ENCODE results near the gene ZNF205. TPM values are rescaled to one million over a fixed set of nuclear protein-coding genes. Genes with fewer than 3 reads are reported as not detected.

ZNF205 gene
- total RNA-seq, 1 experiment from 2014 or later: 12.1 TPM

DNA sequence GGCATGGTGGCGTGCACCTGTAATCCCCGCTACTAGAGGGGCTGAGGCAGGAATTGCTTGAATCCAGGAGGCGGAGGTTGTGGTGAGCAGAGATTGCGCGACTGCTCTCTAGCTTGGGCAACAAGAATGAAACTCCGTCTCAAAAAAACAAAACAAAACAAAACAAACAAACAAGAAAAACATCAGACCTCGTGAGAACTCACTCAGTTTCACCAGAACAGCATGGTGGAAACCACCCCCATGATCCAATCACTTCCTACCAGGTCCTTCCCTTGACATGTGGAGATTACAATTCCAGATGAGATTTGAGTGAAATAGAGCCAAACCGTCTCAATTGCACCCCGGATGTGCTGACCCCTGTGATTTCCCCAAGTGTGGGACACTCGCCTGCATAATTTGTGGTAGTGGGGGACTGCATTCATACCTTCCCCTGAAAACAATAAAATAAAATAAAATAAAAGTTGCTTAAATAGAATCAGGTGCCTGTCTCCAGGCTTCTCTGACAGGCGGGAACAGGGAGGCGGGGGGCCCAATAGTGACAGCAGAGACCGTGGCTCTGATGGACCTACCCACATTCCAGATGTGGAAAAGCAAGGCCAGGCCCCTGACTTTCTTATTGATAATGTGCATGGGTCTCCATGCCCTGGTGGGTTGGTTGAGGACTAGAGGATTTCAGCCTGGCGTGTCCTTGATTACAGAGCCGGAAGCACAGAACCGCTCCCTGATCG lies 26.4 kb upstream of the ZNF205 start:
- no TSS peak for BruUV-seq (replicated peaks)
- H3K4me1 Mint-ChIP-seq (ENCODE audit: insufficient read depth, unreplicated experiment): no peaks in the 10 kb centered on the region
- no peak for DNase-seq (ENCODE audit: unreplicated experiment)
- H3K36me3 Mint-ChIP-seq (ENCODE audit: insufficient read depth, unreplicated experiment): no peaks in the 10 kb centered on the region
- H3K27me3 Mint-ChIP-seq (ENCODE audit: insufficient read depth, unreplicated experiment): peaks cover 3% of the 10 kb centered on the region
- H3K9me3 Mint-ChIP-seq (ENCODE audit: unreplicated experiment): no peaks in the 10 kb centered on the region
- TF ChIP-seq, protein P1, sequence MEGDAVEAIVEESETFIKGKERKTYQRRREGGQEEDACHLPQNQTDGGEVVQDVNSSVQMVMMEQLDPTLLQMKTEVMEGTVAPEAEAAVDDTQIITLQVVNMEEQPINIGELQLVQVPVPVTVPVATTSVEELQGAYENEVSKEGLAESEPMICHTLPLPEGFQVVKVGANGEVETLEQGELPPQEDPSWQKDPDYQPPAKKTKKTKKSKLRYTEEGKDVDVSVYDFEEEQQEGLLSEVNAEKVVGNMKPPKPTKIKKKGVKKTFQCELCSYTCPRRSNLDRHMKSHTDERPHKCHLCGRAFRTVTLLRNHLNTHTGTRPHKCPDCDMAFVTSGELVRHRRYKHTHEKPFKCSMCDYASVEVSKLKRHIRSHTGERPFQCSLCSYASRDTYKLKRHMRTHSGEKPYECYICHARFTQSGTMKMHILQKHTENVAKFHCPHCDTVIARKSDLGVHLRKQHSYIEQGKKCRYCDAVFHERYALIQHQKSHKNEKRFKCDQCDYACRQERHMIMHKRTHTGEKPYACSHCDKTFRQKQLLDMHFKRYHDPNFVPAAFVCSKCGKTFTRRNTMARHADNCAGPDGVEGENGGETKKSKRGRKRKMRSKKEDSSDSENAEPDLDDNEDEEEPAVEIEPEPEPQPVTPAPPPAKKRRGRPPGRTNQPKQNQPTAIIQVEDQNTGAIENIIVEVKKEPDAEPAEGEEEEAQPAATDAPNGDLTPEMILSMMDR (IDR thresholded peaks at IDR 0.05; ENCODE audit: unreplicated experiment): no peak
- H3K27ac Mint-ChIP-seq (ENCODE audit: low read depth, unreplicated experiment): no peak overlapping the region
- ChIA-PET CTCF (no interaction called here), POLR2A (no interaction called here)
- intact Hi-C loops (cut with micrococcal nuclease): no loop called here
- H3K4me3 Mint-ChIP-seq (ENCODE audit: unreplicated experiment): no peak overlapping the region

DNA sequence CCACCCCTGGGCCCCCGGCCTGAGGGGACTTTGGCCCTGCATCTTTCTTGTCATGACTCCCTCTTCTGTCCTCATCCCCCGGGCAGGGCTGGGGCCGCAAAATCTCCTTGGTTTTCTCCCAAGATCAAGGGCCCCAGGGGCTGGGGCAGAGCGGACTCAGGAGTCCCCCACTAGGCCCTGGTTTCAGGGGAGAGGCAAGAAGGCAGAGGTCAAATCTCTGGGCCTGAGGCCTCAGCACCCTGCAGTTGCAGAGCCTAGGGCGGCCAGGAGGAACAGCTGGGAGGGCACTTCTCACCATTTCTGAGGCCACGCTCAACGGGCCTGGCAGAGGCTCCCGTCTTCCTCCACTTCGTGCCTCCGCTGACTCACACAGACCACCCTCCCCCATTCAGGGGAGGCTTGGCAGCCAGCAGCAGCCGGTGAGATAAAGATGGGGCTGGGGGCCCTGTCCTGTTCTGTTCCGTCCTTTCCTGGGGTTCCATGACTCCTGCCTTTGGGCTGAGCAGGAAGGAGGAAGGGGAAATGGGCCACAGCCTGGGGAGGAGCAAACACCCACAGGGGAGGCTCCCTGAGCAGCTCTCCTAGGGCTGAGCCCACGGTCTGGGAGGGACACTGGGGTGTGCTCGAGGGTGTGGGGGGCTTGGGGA lies 25.7 kb upstream of the ZNF205 start:
- DNase-seq (ENCODE audit: unreplicated experiment): no peak
- CTCF ChIA-PET: no interaction called here
- intact Hi-C loops (cut with micrococcal nuclease): no loop called here
- Mint-ChIP-seq H3K9me3 (ENCODE audit: unreplicated experiment) (no peaks in the 10 kb centered on the region), H3K4me3 (ENCODE audit: unreplicated experiment) (no peak overlapping the region), H3K27me3 (ENCODE audit: insufficient read depth, unreplicated experiment) (no peaks in the 10 kb centered on the region), H3K36me3 (ENCODE audit: insufficient read depth, unreplicated experiment) (no peaks in the 10 kb centered on the region), H3K4me1 (ENCODE audit: insufficient read depth, unreplicated experiment) (no peaks in the 10 kb centered on the region), H3K27ac (ENCODE audit: low read depth, unreplicated experiment) (no peak overlapping the region)
- TF ChIP-seq, protein P1 (IDR thresholded peaks at IDR 0.05; ENCODE audit: unreplicated experiment): no peak
- no TSS peak for BruUV-seq (replicated peaks)
- POLR2A ChIA-PET: interaction anchor here (1.5 kb wide), 1 partner anchor 13 kb away, joined by 4 read pairs; the partner anchor contains the start of gene ZSCAN10

DNA sequence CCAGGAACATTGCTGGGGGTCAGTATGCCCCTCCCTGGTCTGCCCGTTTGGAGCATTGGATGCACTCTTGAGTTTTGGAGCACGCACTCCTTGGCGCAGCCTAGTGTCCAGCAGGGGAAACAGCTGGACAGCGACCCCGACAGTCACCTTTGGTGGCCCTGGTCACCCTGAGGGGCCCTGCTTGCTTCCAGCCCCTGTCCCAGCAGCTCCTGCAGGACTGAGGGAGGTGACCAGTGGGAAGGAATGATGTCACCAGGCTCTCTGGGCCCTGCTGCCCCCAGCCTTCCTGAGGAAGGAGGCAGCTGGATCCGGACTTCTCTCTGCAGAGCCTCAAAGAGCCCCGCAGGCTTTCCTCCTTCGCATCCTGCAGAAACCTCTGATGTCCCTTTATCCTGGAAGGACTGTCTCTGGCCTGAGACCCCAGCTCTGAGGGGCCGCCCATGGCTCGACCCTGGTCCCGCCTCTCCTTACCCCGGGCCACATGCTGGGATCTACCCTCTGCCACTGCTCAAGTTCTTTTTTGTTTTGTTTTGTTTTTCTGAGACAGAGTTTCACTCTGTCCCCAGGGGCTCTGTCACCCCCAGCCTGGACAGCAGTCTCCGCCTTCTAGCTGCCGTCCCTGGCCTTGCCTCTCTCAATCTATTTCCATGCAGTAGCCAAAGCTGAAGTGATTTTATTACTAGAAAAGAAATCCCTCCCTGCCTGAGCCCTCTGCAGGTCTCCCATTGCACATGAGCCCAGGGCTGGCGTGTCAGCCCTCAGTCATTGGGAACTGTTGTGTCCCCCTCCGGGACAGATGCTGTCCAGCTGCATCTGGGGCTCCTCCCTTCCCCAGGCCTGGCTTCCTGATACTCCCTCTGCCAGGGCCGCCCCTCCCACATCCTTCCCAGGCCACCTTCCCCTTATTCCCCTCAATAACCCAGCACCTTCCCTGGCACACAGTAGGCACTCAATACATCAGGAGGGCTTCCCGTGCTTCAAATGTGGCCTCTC lies 24.8 kb upstream of the ZNF205 start:
- H3K27ac Mint-ChIP-seq (ENCODE audit: low read depth, unreplicated experiment): no peak overlapping the region

More for the DNA sequence above, 24.8 kb upstream of the ZNF205 start:
- intact Hi-C loops (cut with micrococcal nuclease): no loop called here
- H3K9me3 Mint-ChIP-seq (ENCODE audit: unreplicated experiment): no peaks in the 10 kb centered on the region
- no peak for DNase-seq (ENCODE audit: unreplicated experiment)
- ChIA-PET CTCF (interaction anchor here (0.9 kb wide), 2 partner anchors 13 to 30 kb away, joined by 5 read pairs; no protein-coding TSS in a partner anchor), POLR2A (interaction anchor here (1.5 kb wide), 1 partner anchor 12 kb away, joined by 4 read pairs; the partner anchor contains the start of gene ZSCAN10)
- TF ChIP-seq, protein P1 (IDR thresholded peaks at IDR 0.05; ENCODE audit: unreplicated experiment): peak; percentile 26
- no TSS peak for BruUV-seq (replicated peaks)
- H3K4me3 Mint-ChIP-seq (ENCODE audit: unreplicated experiment): no peak overlapping the region
- H3K4me1 Mint-ChIP-seq (ENCODE audit: insufficient read depth, unreplicated experiment): no peaks in the 10 kb centered on the region
- H3K27me3 Mint-ChIP-seq (ENCODE audit: insufficient read depth, unreplicated experiment): no peaks in the 10 kb centered on the region
- H3K36me3 Mint-ChIP-seq (ENCODE audit: insufficient read depth, unreplicated experiment): no peaks in the 10 kb centered on the region

Measured in MCF 10A (cell line).